Breast epithelium (tissue), 3 donors: ENCODE data around the gene PLCB4.

Source experiments
- CTCF ChIP-seq, 3 donors: fragments of 450-650 bp; IDR thresholded peaks; one replicate each; pipeline ENCODE4 v1.5.1; 2016 to 2017; ENCODE audit warnings: antibody characterized with exemption in 3 of 3, mild to moderate bottlenecking in 3 of 3, moderate library complexity in 3 of 3
- POLR2A ChIP-seq: fragments of 450-650 bp; IDR thresholded peaks from one replicate; pipeline ENCODE4 v1.6.1; 2016; ENCODE audit warnings: antibody characterized with exemption, mild to moderate bottlenecking, moderate library complexity
- POLR2AphosphoS5 ChIP-seq, 3 donors: sonication (generic); formaldehyde crosslinking; IDR thresholded peaks; one replicate each; pipeline ENCODE4 v1.6.1; 2017; ENCODE audit warnings: antibody characterized with exemption in 3 of 3

- TF ChIP-seq CTCF (IDR thresholded peaks at IDR 0.05): no peak
- TF ChIP-seq POLR2A: no peak
- no peak for TF ChIP-seq POLR2AphosphoS5 (IDR thresholded peaks at IDR 0.05)
Measured at GRCh38 chr20:9495701-9496100, 426.8 kb downstream of the PLCB4 start.
